HL-60/S4 (cell line): Measurements from ENCODE around the gene RNF223.
"Not testable (repeated sequence)": the region's sequence is repeated elsewhere in the genome, so short reads cannot be mapped to it uniquely, and the experiment has no call there.

Experiments
- in situ Hi-C: fragments of 300-500 bp; cut with MboI; formaldehyde crosslinking; loops from 2 replicates; pipeline ENCODE4 v1.14.3; 2022; ENCODE audit warnings: low sequenced_read_pairs

The RNF223 gene

DNA sequence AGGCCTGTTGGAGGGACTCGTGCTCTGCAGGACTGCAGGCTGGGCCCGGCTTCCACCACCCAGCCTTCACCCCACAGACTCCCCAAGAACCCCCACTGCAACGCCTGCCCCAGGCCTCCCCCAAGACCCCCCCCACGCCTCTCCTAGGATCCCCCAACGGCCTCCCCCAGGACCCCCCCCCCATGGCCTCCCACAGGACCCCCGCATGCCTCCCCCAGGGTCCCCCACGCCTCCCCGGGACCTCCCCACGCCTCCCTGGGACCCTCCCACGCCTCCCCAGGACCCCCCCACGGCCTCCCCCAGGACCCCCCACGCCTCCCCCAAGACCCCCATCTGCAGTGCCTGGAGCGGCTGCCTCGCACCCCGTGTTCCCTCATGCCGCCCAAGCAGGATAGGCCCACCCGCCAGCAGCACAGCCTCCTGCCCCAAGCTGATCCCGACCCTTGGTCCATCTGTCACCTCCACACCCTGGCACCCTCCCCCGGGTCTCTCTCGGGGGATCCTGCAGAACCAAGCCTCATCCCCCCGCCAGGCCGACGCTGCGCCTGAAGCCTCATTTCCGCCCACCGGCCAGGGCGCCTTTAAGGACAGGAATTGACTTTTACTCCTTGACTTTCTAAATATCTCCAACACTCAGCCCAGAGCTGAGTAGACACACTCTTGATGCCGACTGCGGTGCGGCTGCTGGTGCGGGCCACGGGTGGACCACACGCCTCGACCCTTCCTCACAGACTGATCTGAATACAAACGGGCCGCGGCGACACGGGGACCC lies 14.1 kb upstream of the RNF223 start:
- in situ Hi-C loops: no loop called here

DNA sequence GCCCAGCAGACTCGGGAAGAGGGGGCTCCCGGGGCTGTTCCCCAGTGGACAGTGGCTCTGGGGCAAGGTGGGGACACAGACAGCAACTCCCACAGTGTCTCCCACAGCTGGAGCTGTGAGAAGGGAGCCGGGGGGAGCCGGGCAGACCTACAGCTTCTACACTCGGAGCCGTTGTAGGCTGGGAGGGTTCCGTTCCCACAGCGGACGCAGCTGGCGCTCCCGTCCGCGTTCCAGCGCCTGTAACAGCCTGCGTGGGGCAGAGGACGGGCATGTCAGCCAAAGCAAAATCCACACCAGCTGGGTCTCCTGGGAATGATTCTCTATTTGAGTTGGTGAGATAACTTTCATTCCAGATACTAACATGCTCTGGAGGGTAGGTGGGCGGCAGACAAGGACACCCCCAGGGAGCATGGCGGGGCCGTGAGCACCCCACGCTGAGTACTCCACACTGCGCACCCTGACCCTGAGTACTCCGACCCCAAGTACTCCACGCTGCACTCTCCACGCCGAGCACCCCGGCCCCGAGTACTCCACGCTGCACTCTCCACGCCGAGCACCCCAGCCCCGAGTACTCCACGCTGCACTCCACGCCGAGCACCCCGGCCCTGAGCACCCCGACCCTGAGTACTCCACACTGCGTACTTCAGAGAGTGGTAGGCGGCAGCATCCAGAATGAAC lies 13.4 kb upstream of the RNF223 start:
- in situ Hi-C loops: no loop called here

DNA sequence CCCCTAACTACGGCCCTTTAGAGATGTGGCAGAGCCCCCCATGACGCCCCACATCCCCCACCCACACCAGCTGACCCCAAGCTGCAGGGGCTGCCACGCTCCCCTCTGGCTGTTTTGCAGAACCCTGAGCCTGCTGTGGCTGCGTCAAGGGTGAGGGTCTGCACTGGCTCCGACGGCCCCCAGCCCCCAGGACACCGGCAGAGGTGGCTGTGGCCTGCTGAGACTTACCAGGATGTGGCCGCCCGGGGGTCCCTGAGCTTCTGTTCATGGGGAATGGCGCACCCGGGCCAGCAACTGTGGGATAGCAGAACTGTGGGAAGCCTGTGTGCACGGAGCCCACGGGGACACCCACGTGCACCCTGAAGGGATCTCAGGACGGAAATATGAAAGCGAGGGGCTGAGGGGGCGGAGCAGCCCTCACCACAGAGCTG lies 12.8 kb upstream of the RNF223 start:
- in situ Hi-C loops: no loop called here

DNA sequence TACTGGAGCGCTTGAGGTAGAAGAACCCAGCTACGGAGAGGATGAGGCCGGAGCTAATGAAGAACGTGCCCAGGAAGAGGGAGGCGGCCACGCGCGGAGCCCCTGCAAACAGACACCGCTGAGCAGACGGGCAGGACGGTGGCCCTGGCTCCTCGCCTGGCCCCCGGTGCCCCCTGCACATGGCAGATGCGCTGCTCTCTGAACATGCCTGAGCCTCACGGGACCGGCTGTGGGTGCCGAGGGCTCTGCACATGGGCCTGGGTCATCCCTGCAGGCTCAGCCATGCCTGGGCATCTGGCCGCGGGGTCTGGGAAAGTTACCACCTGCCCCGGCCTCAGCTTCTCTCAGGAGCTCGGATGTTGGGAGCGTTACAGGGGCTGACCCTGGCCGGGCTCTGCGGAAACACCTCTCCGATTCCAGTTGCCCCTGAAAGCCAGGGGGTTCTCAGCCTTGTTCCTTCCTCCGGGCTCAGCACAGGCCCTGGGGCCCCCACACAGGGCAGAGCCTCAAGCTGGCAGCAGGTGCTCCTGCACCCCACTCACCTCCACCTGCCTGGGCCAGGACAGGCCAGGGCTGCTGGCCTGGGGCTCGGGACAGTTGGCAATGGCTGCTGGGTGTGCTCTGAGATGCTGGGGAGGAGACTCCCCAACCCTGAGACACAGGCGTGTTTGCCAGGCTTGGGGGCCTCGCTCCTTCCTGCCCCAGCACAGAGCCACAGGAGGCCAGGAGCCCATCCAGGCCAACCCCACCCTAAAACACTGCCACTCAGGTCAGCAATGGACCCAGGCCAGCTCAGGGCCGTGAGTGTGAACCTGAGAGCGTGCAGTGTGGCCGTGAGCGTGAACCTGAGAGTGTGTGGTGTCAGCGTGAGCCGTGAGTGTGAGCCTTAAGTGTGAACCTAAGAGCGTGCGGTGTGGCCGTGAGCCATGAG lies 12.1 kb upstream of the RNF223 start:
- in situ Hi-C loops: no loop called here

DNA sequence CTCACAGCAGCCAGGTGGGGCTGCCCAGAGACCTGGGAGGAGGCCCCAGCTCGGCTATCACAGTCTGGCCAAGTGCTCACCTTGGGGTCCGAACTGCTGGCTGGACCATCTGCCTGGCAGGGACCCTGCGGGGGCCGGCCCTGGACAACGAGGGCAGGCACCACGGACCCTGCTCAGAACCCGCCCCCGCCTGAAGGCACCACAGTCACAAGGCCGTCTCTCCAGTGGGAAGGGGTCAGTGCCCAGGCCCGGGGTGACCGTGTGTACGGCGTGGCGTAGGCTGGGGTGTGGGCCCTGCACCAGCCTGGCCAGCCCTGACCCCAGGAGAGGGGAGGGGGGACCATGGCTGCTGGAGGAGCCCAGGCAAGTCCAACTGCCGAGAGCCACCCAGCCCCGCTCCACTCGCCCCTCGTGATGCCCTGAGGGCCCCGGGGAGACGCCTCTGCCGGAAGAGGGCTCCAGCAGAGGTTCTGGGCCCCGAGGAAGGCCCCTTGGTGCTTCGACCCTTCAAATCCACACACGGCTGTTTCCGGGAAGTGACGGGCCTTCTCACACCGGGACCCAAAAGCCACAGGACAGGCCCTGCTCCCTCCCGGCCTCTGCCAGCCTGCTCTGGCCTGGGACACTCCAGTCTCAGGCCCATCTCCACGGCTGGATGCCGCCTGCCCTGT lies 11.2 kb upstream of the RNF223 start:
- in situ Hi-C loops: no loop called here

DNA sequence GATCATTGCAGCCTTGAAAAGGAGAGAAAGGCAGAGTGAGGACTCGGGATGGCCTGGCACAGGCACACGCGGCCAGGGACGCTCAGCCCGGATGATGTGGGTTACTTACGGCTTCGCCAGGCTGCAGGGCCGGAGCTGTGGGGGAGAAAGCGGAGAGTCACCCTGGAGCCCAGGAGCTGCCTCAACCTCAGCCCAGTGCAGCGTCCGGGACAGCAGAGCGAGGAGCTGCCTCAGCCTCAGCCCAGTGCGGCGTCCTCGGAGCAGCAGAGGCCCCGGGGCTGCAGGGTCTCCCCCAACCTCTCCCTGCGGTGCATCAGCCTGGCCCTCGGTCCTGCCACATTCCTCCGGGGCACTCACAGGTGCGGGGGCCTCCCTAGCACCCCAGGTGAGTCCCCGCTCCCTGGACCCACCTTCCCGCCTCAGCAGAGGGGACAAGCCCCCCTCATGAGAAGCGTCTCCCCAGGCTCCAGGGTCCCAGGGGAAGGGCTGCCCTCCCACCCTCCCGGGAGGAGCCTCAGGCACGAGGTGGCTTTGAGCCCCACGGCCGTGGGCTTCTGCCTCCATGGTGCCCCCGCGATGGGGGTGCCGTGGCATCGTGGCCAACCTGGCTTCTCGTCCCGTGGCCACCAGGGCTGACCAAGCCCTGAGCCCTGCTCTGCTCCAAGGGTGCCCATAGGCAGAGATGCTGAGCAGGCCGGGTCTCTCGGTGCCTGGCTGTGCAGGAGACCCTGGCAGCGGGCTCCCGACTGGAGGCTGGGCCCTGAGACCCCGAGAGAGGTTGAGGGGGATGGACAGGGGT lies 10.5 kb upstream of the RNF223 start:
- in situ Hi-C loops: no loop called here

DNA sequence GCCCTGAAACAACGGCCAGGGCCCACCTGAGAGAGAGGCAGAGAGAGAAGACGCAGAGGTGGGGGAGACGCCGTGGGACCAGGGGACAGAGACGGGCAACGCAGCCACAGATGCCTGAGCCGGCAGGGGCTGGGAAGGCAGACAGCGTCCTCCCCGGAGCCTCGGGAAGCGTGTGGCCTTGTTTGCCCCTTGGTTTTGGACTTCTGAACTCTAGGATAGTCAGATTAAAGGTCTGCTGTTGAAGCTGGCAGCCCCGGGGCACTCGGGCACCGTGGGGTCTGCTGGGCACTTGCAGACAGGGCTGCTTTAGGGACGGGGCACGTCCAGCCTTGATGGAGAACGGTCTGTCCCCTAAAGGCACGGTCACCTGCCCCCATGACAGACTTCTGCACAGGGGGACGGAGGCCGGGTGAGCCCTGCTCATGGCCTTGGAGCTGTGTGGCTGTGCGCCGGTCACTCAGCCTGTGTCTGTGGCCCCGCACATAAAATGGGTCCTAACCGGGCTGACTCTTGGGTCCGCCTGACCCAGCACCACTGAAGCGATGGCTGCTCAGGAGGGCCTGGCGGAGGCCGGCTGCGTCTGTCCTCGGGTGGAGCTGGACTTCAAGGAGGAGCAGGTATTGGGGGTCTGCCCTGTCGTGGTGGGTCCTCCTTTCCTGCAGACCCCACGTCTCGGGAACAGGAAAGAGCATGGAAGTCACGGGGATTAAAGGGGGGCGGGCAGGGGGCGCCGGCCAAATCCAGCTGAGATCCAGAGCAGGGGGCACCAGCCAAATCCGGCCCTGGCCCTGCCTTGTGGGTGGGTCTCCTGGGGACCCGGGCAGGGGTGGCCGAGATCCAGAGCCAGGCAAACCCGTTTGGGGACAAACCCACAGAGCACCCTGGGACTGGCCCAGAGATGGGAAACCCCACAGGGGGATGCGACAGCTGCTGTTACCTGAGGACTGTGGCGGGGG lies 9.6 kb upstream of the RNF223 start:
- in situ Hi-C loops: no loop called here

DNA sequence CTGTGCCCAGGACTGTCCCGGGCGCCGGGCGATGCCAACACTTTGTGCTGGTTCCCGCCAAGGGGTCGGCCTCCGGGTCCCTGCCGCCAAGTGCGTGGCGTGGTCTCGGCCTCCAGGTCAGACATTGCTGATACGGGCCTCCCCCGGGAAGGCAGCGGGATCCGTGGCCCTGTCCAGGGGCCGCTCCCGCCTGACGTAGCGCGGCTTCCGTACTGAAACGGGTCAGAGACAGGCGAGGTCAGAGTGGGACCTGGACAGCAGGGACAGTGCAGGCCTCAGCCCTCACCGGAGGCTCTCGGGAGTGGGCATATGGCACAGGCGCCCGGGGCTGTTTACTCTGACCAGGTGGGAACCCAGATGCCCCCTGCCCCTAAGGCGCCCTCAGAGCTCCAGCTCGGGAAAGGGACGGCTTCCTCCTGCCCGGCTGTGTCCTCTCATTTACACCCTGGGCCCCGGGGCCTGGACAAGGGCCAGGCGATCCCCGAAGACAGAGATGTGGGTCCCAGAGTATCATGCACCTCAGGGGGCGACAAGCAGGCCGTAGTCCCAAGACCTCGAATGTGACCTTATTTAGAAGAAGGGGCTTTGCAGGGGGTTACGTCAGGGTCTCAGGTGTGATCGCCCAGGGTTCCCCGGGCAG lies 8.8 kb upstream of the RNF223 start:
- in situ Hi-C loops: no loop called here

DNA sequence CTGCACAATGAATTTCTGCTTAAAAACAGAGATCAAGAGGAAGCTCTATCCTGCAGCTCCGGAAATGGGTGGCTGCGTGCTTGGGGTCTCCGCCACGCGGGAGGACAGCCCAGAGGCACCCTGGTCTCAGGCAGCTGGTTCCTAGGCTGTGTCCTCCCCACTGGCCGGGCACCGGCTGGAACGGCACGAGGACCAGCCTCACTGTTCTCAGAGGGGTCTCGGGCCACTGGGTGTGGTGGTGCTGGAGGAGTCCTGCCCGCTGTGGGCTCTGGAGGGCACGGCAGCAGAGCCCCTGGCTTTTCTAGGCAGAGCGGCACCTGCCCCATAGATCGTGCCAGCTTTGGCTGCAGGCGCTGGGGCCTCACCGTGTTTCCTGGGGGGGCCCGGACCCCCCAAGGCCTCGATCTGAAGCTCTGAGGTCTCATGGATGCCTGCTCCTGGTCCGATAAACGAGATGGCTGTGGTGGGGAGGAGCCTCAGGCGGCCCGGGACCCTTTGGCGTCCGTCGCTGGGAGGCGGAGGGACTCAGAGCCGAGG lies 8.2 kb upstream of the RNF223 start:
- in situ Hi-C loops: no loop called here

DNA sequence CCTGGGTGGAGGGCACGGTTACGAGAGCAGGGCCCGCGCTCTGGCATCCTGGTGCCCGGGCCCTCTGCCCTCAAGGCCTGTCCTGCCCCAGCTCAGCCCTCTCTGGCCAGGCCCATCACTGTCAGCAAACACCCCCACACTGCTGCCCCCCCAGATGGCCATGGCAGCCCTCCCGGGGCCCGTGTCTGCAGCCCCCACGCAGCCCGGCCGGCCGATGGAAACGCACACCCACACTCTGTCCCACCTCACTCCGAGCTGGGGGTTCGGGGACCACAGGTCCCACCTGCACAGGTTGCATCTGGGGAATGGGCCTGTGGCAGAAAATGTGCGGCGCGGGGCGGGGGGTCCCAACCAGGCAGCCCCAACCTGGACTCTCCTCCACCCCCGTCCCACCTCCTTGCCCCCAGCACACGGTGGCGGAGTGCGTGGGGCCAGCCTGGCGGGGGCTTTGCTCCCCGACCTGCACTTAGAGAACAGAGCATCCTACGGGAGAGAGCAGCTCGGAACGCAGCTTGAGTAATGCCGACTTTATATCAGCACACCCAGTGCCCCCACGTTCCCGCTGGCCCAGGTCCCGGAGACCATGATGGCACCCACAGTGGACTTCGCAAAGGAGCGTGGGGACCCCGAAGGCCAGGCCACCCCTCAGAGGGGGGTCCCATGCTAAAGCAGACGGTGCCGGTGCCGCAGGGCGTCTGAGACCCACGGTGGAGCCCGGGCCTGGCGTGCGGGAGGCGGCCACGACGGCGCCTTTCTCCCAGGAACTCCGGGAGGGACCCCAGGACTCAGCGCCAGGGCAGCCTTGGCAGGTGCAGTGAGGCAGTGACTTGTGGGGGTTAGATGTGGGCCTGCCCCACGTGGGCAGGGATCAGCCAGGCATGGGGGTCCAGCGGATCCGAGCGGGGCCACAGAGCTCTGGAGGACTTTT lies 7.5 kb upstream of the RNF223 start:
- in situ Hi-C loops: no loop called here

DNA sequence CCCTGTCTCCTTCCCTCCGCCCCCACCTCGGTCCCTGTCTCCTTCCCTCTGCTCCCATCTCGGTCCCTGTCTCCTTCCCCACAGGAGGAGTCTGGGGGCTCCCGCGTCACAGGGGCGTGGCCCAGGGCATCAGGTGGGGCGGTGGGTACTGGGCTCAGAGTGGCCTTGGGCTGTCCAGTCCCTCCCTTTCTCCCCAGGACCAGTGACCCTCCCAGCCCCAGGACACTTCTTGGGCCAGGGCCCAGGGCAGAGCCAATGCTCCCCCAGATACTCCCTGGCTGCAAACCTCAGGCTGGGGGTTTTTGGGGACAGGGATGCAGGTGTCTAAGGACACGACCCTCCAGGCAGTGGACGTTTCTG lies 6.8 kb upstream of the RNF223 start:
- in situ Hi-C loops: no loop called here

DNA sequence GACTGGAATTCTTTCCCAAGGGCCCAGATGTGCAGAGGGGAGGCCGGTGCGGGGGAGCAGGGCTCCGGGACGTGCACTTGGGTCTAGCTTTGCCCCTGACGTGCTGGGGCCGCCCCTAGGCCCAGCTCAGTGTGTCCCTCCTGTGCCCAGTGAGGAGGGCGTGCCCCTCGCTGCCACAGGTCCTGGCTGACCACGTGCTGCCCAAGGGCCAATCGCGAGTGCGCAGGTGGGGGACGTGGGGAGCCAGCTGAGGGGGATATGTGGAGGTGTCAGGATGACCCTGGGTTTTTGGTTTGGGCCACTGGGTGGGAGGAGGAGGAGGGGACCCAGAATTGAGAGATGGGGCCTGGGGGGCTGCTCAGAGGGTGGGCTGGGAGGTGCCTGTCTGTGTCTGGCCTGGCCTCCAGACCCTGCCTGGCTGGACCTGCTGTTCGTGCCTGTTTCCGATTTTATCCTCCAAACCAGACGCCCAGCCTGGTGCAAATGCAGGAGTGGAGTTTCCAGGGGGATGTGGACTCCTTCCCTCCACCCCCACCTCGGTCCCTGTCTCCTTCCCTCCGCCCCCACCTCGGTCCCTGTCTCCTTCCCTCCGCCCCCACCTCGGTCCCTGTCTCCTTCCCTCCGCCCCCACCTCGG lies 6.1 kb upstream of the RNF223 start:
- in situ Hi-C loops: no loop called here

DNA sequence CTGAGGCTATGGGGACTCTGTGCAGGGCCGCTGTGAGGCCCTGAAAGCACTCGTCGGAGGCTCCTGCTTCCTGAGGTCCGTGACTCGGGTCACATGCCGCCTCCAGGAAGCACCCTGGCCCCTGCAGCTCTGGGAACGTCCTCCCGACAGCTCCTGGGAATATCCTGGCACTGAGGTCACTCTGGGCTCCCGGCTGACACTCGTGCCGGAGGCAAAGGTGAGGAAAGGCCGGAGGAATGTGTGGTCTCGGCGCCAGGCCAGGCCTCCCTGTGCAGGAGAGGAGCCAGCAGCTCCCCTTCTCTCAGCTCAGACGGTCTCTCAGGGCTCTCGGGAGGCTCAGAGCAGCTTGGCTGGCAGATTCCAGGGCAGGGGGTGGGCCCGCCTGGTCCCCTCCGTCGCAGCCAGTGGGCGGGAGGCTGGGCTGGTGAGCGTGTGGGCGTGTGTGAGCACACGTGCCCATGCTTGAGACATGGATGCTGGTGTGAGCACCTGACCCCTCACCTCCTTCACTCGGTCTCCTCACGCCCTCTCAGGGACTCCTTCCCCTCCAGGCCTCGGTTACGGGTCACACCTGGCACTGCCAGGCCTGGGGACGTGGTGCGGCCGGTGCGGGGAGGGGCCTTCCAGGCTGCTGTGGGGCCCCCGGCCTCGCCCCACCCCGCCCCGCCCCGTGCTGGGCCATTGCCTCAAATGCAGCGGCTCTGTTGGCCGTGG lies 5.5 kb upstream of the RNF223 start:
- in situ Hi-C loops: no loop called here

DNA sequence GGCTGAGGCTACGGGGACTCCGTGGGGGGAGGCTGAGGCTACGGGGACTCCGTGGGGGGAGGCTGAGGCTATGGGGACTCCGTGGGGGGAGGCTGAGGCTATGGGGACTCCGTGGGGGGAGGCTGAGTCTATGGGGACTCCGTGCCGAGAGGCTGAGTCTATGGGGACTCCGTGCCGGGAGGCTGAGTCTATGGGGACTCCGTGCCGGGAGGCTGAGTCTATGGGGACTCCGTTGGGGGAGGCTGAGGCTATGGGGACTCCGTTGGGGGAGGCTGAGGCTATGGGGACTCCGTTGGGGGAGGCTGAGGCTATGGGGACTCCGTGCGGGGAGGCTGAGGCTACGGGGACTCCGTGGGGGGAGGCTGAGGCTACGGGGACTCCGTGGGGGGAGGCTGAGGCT lies 3.3 kb upstream of the RNF223 start:
- in situ Hi-C loops: not testable (repeated sequence)

DNA sequence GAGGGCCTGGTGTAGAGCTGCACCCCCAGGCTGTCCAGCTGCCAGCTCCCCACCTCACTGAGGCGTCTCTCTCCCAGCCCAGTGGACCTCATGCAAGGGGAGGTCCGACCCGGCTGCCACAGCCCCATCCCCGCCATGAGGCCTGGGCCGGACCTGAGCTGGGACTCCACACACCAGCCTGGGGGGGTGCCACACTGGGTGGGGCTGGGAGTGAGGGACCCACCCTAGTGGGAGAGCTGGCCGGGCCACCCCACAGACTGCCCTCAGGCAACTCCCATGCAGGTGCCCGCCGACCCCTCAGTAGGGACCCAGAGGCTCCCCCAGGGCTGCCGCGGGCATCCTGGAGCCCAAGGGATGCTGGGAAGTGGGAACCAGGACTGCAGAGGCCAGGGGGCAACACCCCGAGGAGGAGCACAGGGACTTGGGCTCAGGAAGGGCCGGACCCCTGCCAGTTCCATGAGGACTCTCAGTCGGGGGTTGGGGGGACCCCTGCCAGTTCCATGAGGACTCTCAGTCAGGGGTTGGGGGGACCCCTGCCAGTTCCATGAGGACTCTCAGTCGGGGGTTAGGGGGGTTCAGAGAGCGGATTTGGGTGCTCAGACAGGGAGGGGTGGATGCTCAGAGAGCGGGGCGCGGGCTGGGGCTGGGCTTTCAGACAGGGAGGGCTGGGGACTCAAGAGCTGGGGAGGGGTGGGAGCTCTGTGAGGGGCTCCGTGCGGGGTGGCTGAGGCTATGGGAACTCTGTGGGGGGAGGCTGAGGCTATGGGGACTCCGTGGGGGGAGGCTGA lies 1.2 kb upstream of the RNF223 start:
- in situ Hi-C loops: no loop called here
